Endothelial cell of umbilical vein (primary cell): Measurements from ENCODE around the gene STXBP5L. TPM values are rescaled to one million over a fixed set of nuclear protein-coding genes. Genes with fewer than 3 reads are reported as not detected.

Source experiments
- BruUV-seq: library from RNA; stranded (reverse); fragments of 400-500 nt; replicated peaks from 2 replicates; lab custom pipeline; 2021; lab: Mats Ljungman, UMichigan
- CTCF ChIA-PET: fragments of 300-600, 350-600 bp; sonication (Branson Sonifier 250); formaldehyde crosslinking; loops from one replicate; lab custom pipeline; 2021; ENCODE audit warnings: antibody characterized with exemption, inconsistent platforms; lab: Charles Lee
- POLR2A ChIA-PET: fragments of 300-600, 350-600 bp; sonication (Branson Sonifier 250); formaldehyde crosslinking; loops from one replicate; lab custom pipeline; 2021; ENCODE audit warnings: antibody characterized with exemption, inconsistent platforms; lab: Charles Lee
- DNase-seq: peaks from one replicate; pipeline ENCODE4 v3.0.0-alpha.2; 2011; ENCODE audit warnings: low read depth, low spot score
- FAIRE-seq: peaks from 2 replicates; lab custom pipeline; 2011; peaks lifted over from hg19 to GRCh38; lab: Jason Lieb, UNC
- H2AFZ ChIP-seq: 2 replicates; pipeline ENCODE4 v1.6.0; 2012; ENCODE audit warnings: low read depth, low read length, control low read depth, inconsistent platforms
- H3K27ac ChIP-seq: 2 replicates; pipeline ENCODE4 v1.5.1; 2011; ENCODE audit warnings: low read depth, mild to moderate bottlenecking, control low read depth, low read length, moderate library complexity; ENCODE audit not compliant: insufficient read depth
- H3K27me3 ChIP-seq, 2 experiments: 2 replicates each; pipeline versions ENCODE4 v1.6.0 to v1.6.1; 2011; ENCODE audit warnings: low read length in 2 of 2, mixed read lengths in 1 of 2; ENCODE audit not compliant: control insufficient read depth in 2 of 2, insufficient read depth in 2 of 2
- H3K36me3 ChIP-seq, 2 experiments: 2 replicates in 1 of 2; 3 replicates in 1 of 2; pipeline ENCODE4 v1.5.1; 2011; ENCODE audit warnings: low read length in 2 of 2, mild to moderate bottlenecking in 1 of 2, moderate library complexity in 1 of 2; ENCODE audit not compliant: control insufficient read depth in 2 of 2, insufficient read depth in 2 of 2; ENCODE audit errors: extremely low read depth in 1 of 2
- H3K4me1 ChIP-seq: 3 replicates; pipeline ENCODE4 v1.5.1; 2011; ENCODE audit warnings: mild to moderate bottlenecking, low read length; ENCODE audit not compliant: control insufficient read depth, insufficient read depth; ENCODE audit errors: extremely low read depth
- H3K4me2 ChIP-seq: 2 replicates; pipeline ENCODE4 v1.6.1; 2011; ENCODE audit warnings: low read length, control low read depth, mixed read lengths; ENCODE audit not compliant: insufficient read depth
- H3K4me3 ChIP-seq, 3 experiments: fragments of 200-600 bp in 1 of 3; sonication (generic), shearing (Covaris generic) in 1 of 3; replicated peaks in 1 of 3; 2 replicates each; pipeline ENCODE4 v1.5.1; 2011 to 2016; ENCODE audit warnings: control low read depth in 3 of 3, low read length in 3 of 3, mild to moderate bottlenecking in 2 of 3, inconsistent platforms in 1 of 3, low read depth in 1 of 3, moderate library complexity in 1 of 3; ENCODE audit not compliant: insufficient read depth in 1 of 3
- H3K79me2 ChIP-seq: 2 replicates; pipeline ENCODE4 v1.6.0; 2012; ENCODE audit warnings: low read length, inconsistent platforms; ENCODE audit not compliant: control insufficient read depth, insufficient read depth
- H3K9ac ChIP-seq: replicated peaks from 2 replicates; pipeline ENCODE3; 2011; ENCODE audit warnings: low read length, control low read depth; ENCODE audit not compliant: insufficient read depth; ENCODE audit errors: extremely low read depth
- H3K9me1 ChIP-seq: replicated peaks from 3 replicates; pipeline ENCODE4 v1.6.0; 2011; ENCODE audit warnings: mild to moderate bottlenecking, low read length; ENCODE audit not compliant: control insufficient read depth, insufficient read depth; ENCODE audit errors: extremely low read depth
- H3K9me3 ChIP-seq: replicated peaks from 2 replicates; pipeline ENCODE4 v1.5.1; 2012; ENCODE audit warnings: low read length, inconsistent platforms; ENCODE audit not compliant: control insufficient read depth, insufficient read depth
- H4K20me1 ChIP-seq: replicated peaks from 2 replicates; pipeline ENCODE3; 2011; ENCODE audit warnings: mild to moderate bottlenecking, low read length; ENCODE audit not compliant: control insufficient read depth, insufficient read depth; ENCODE audit errors: extremely low read depth
- EZH2 ChIP-seq: IDR thresholded peaks from 2 replicates; pipeline ENCODE4 v1.6.1; 2012; ENCODE audit warnings: borderline replicate concordance, low read depth, mild to moderate bottlenecking, moderate library complexity, low read length, inconsistent platforms; ENCODE audit not compliant: severe bottlenecking
- FOS ChIP-seq: IDR thresholded peaks from 2 replicates; pipeline ENCODE4 v1.6.1; 2011; ENCODE audit warnings: mild to moderate bottlenecking, low read length, moderate library complexity, borderline replicate concordance; ENCODE audit not compliant: insufficient read depth
- GATA2 ChIP-seq: IDR thresholded peaks from 2 replicates; pipeline ENCODE4 v1.7.0; 2011; ENCODE audit warnings: low read depth, mild to moderate bottlenecking, moderate library complexity, mixed read lengths, low read length; ENCODE audit not compliant: insufficient read length, insufficient read depth
- JUN ChIP-seq: IDR thresholded peaks from 2 replicates; pipeline ENCODE4 v1.6.1; 2011; ENCODE audit warnings: borderline replicate concordance, low read depth; ENCODE audit not compliant: insufficient read length, insufficient read depth
- MYC ChIP-seq: IDR thresholded peaks from one replicate; pipeline ENCODE4 v1.6.1; 2011; ENCODE audit warnings: mild to moderate bottlenecking, low read depth, low read length
- POLR2A ChIP-seq: IDR thresholded peaks from 2 replicates; pipeline ENCODE4 v1.6.1; 2012; ENCODE audit warnings: low read depth, mild to moderate bottlenecking, control low read depth, low read length
- POLR2AphosphoS5 ChIP-seq: IDR thresholded peaks from 2 replicates; pipeline ENCODE4 v1.6.1; 2012; ENCODE audit warnings: low read depth, mild to moderate bottlenecking, control low read depth, low read length, moderate library complexity; ENCODE audit not compliant: insufficient read depth
- dilution Hi-C: fragments of 300-500 bp; cut with MboI; formaldehyde crosslinking; loops from one replicate; pipeline ENCODE4 v1.15.0; 2019; ENCODE audit warnings: low sequenced_read_pairs; ENCODE audit not compliant: extremely low pct_ligation_motif_present
- intact Hi-C: fragments of 100-400 bp; cut with micrococcal nuclease; formaldehyde crosslinking; loops from one replicate; pipeline ENCODE4 v1.10.0; 2022
- polyA plus RNA-seq, 4 experiments: library from polyadenylated mRNA; depleted of rRNA in 3 of 4; stranded (reverse) in 3 of 4; unstranded in 1 of 4; fragments of >200 nt; gene quantifications; 2 replicates each; pipeline versions ENCODE4 v1.2.1 to v1.2.3, GENCODE V29; 2011 to 2012; ENCODE audit warnings: missing spikeins in 1 of 4
- total RNA-seq: library from RNA; stranded (reverse); gene quantifications from 2 replicates; pipeline ENCODE4 v1.2.3, GENCODE V29; 2021
- TF ChIP-seq, protein P1 (sequence below), 2 donors: IDR thresholded peaks; 1 replicate in 1 of 2; 2 replicates in 1 of 2; pipeline ENCODE4 v1.5.1; 2011; ENCODE audit warnings: low read length in 2 of 2, mild to moderate bottlenecking in 2 of 2, moderate library complexity in 2 of 2, control low read depth in 1 of 2, inconsistent platforms in 1 of 2, low read depth in 1 of 2; ENCODE audit not compliant: insufficient read depth in 1 of 2; ENCODE audit errors: extremely low read depth in 1 of 2
- TF ChIP-seq, protein P2 (sequence below): IDR thresholded peaks from 2 replicates; pipeline ENCODE4 v1.6.1; 2011; ENCODE audit not compliant: insufficient read depth, insufficient read length

The STXBP5L gene
- total and polyA plus RNA-seq, 2 donors (not counting 3 experiments of a cell fraction or from before 2014, with no cell fraction given) = not detected

DNA sequence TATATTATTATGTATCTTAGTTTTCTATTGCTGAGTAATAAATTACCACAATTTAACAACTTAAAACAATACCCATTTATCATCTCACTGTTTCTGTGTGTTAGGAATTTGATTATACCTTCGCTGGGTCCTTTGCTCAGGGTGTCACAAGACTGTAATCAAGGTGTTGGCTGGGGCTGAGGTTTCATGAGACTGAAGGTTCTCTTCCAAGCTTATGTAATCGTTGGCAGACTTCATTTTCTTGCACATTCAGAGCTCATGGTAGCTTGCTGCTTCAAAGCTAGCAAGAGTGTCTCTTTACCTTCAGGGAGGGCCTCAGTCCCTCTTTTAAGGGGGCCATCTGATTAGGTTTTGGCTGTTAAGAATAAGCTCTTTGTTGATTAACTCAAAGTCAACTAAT lies 344.7 kb downstream of the STXBP5L start:
- DNase-seq (no peak), FAIRE-seq (no peak)
- no peaks in the 10 kb centered on the region for H3K9me3 ChIP-seq
- intact Hi-C loops (no loop called here), dilution Hi-C loops (no loop called here)
- POLR2A ChIA-PET = no interaction called here
- no peak overlapping the region for H2AFZ ChIP-seq
- BruUV-seq = no TSS peak
- H3K4me2 ChIP-seq = no peak overlapping the region
- no peak overlapping the region for H3K27ac ChIP-seq
- H3K9me1 ChIP-seq = no peaks in the 10 kb centered on the region
- H4K20me1 ChIP-seq = no peaks in the 10 kb centered on the region
- no peak for TF ChIP-seq MYC
- TF ChIP-seq, protein P1, sequence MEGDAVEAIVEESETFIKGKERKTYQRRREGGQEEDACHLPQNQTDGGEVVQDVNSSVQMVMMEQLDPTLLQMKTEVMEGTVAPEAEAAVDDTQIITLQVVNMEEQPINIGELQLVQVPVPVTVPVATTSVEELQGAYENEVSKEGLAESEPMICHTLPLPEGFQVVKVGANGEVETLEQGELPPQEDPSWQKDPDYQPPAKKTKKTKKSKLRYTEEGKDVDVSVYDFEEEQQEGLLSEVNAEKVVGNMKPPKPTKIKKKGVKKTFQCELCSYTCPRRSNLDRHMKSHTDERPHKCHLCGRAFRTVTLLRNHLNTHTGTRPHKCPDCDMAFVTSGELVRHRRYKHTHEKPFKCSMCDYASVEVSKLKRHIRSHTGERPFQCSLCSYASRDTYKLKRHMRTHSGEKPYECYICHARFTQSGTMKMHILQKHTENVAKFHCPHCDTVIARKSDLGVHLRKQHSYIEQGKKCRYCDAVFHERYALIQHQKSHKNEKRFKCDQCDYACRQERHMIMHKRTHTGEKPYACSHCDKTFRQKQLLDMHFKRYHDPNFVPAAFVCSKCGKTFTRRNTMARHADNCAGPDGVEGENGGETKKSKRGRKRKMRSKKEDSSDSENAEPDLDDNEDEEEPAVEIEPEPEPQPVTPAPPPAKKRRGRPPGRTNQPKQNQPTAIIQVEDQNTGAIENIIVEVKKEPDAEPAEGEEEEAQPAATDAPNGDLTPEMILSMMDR (IDR thresholded peaks at IDR 0.05; ENCODE audit: extremely low read depth in 1 of 2, insufficient read depth in 1 of 2, low read depth in 1 of 2, low read length in 2 of 2) = no peak
- TF ChIP-seq, protein P2, sequence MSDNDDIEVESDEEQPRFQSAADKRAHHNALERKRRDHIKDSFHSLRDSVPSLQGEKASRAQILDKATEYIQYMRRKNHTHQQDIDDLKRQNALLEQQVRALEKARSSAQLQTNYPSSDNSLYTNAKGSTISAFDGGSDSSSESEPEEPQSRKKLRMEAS = no peak
- TF ChIP-seq GATA2 = no peak
- TF ChIP-seq POLR2A = no peak
- TF ChIP-seq EZH2 = no peak
- no peak for TF ChIP-seq FOS
- TF ChIP-seq JUN = no peak
- TF ChIP-seq POLR2AphosphoS5 = no peak
- H3K27me3 ChIP-seq = no peaks in the 10 kb centered on the region
- H3K9ac ChIP-seq = no peak overlapping the region
- CTCF ChIA-PET = interaction anchor here (0.6 to 1.3 kb wide), 2 partner anchors 14 to 19 kb away, joined by 3 read pairs; no protein-coding TSS in a partner anchor
- H3K4me1 ChIP-seq = no peaks in the 10 kb centered on the region
- H3K79me2 ChIP-seq = no peaks in the 10 kb centered on the region
- no peak overlapping the region for H3K4me3 ChIP-seq
- no peaks in the 10 kb centered on the region for H3K36me3 ChIP-seq
